BJ (cell line): ENCODE measurements around the gene CDK11A. TPM values are rescaled to one million over a fixed set of nuclear protein-coding genes. Genes with fewer than 3 reads are reported as not detected.

ENCODE experiments used
- CTCF ChIA-PET: fragments of 350-600 bp; formaldehyde crosslinking; extraction: SDS; loops from one replicate; lab custom pipeline; 2021; ENCODE audit warnings: antibody characterized with exemption, inconsistent platforms; lab: Yijun Ruan, JAX
- POLR2A ChIA-PET: fragments of 300-600 bp; sonication (Branson Sonifier 250); formaldehyde crosslinking; extraction: SDS; loops from one replicate; lab custom pipeline; 2021; ENCODE audit warnings: antibody characterized with exemption; lab: Charles Lee
- DNase-seq: peaks from one replicate; pipeline ENCODE4 v3.0.0-alpha.2; 2011; ENCODE audit warnings: low read depth
- H3K27me3 ChIP-seq: 2 replicates; pipeline ENCODE4 v1.6.0; 2011; ENCODE audit warnings: low read length; ENCODE audit not compliant: control insufficient read depth, insufficient read depth
- H3K36me3 ChIP-seq: 2 replicates; pipeline ENCODE4 v1.5.1; 2011; ENCODE audit warnings: low read length; ENCODE audit not compliant: control insufficient read depth, insufficient read depth
- H3K4me3 ChIP-seq: 2 replicates; pipeline ENCODE4 v1.5.1; 2011; ENCODE audit warnings: low read depth, mild to moderate bottlenecking, control low read depth, low read length
- CTCF ChIP-seq: IDR thresholded peaks from 2 replicates; pipeline ENCODE4 v1.5.1; 2011; ENCODE audit warnings: low read depth, mild to moderate bottlenecking, control low read depth, inconsistent platforms, low read length, moderate library complexity; ENCODE audit not compliant: insufficient read depth
- polyA plus RNA-seq: library from polyadenylated mRNA; depleted of rRNA; stranded (reverse); fragments of >200 nt; gene quantifications from 2 replicates; pipeline ENCODE4 v1.2.3, GENCODE V29; 2011

The CDK11A gene
- polyA plus RNA-seq, 1 experiment: 8.1 TPM

DNA sequence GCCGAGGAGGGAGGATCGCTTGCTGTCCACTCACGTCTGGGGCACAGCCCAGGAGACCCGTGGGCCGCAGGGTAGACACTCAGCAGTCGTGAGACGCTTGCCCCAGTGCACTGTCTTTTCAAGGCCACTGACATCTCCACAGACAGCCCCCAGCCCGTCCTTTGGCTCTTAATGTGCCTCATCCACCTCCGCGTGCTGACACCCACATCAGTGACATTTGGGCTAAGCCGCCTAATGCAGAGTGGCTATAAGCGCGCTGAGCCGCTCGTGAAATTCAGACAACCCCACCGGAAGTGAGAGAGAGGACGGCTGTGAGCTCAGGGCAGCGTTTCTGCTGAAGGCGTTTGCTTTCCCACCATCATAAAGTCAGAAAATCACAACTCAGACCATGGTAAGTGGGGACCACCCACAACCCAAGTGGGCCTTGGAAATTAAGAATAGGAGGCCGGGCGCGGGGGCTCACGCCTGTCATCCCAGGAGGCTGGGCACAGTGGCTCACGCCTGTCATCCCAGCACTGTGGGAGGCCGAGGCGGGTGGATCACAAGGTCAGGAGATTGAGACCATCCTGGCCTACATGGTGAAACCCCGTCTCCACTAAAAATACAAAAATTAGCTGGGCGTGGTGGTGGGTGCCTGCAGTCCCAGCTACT lies 40.0 kb downstream of the CDK11A start:
- POLR2A ChIA-PET: no interaction called here
- CTCF ChIA-PET: no interaction called here
- H3K4me3 ChIP-seq: no peak overlapping the region
- TF ChIP-seq CTCF: no peak
- DNase-seq: no peak
- H3K27me3 ChIP-seq: no peaks in the 10 kb centered on the region
- H3K36me3 ChIP-seq: peaks cover 9% of the 10 kb centered on the region

- ChIA-PET POLR2A (no interaction called here), CTCF (no interaction called here)
- TF ChIP-seq CTCF: no peak
Measured at GRCh38 chr1:1683104-1683905, 40.9 kb downstream of the CDK11A start.

GRCh38 chr1:1680912-1681273 lies 43.3 kb downstream of the CDK11A start:
- Histone ChIP-seq H3K4me3 (no peak overlapping the region), H3K27me3 (no peaks in the 10 kb centered on the region), H3K36me3 (peaks cover 9% of the 10 kb centered on the region)
- ChIA-PET POLR2A (no interaction called here), CTCF (interaction anchor here (1.6 kb wide), 1 partner anchor 10 kb away, joined by 3 read pairs; no protein-coding TSS in a partner anchor)
- DNase-seq: no peak
- TF ChIP-seq CTCF: no peak

More at GRCh38 chr1:1683104-1683905, 40.9 kb downstream of the CDK11A start:
- DNase-seq: no peak
- Histone ChIP-seq H3K36me3 (peaks cover 10% of the 10 kb centered on the region), H3K4me3 (no peak overlapping the region), H3K27me3 (no peaks in the 10 kb centered on the region)

DNA sequence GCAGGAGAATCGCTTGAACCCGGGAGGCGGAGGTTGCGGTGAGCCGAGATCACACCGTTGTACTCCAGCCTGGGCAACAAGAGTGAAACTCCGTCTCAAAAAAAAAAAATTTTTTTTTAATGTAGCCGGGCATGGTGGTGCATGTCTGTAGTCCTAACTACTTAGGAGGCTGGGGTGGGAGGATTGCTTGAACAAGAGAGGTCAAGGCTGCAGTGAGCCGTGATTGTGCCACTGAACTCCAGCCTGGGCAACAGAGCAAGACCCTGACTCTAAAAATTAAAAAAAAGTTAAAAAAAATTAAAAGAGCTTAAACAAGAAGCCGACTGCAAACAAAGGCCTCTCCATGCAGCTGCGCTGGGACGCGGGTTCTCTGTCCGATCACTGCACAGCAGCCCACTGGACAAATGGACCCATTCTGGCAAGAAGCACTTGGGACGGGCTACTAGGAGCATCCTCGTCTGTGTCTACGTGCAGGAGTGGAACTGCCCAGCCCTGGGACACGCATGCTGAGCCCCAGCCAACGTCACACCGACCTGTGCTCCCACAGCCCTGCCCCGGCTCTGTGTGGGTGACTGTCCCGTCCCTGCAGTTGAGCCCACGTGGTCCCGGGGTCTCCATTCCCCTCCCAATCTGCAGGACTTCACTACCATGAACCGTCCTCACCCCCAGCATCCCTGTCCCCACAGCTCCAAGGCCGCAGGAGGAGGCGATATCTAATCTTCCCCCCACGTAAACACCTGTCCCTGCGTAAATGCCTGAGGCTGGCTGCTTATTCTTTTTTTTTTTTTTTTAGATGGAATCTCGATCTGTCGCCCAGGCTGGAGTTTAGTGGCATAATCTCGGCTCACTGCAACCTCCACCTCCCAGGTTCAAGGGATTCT lies 43.9 kb downstream of the CDK11A start:
- H3K27me3 ChIP-seq: no peaks in the 10 kb centered on the region

More for the DNA sequence above, 43.9 kb downstream of the CDK11A start:
- peaks cover 6% of the 10 kb centered on the region for H3K36me3 ChIP-seq
- no peak for TF ChIP-seq CTCF
- DNase-seq: no peak
- ChIA-PET CTCF (interaction anchor here (0.7 to 1.6 kb wide), 2 partner anchors 10 to 11 kb away, joined by 3 read pairs; no protein-coding TSS in a partner anchor), POLR2A (no interaction called here)
- no peak overlapping the region for H3K4me3 ChIP-seq
